HepG2 (cell line): ENCODE data around the gene MAML1. TPM values are rescaled to one million over a fixed set of nuclear protein-coding genes. Genes with fewer than 3 reads are reported as not detected.

Source experiments
- BHLHE40 ChIP-seq: IDR thresholded peaks from 2 replicates; pipeline ENCODE4 v1.6.1; 2011; ENCODE audit warnings: low read length, improper control_type of control experiment
- BORCS8-MEF2B ChIP-seq: sonication (generic); formaldehyde crosslinking; IDR thresholded peaks from 2 replicates; pipeline ENCODE4 v1.8.0; 2022; ENCODE audit warnings: mild to moderate bottlenecking, missing genetic modification reagents
- HMG20A ChIP-seq: IDR thresholded peaks from 2 replicates; pipeline ENCODE4 v1.6.1; 2016; ENCODE audit warnings: borderline replicate concordance
- KDM5A ChIP-seq: fragments of 200-600 bp; sonication (generic); IDR thresholded peaks from 2 replicates; pipeline ENCODE4 v1.7.0; 2018; ENCODE audit warnings: antibody characterized with exemption, mild to moderate bottlenecking, low read length, borderline replicate concordance
- KLF16 ChIP-seq, 2 experiments: sonication (generic) in 1 of 2; formaldehyde crosslinking in 1 of 2; IDR thresholded peaks; 2 replicates each; pipeline versions ENCODE4 v1.6.1 to v1.8.0; 2016 to 2023; ENCODE audit warnings: missing genetic modification reagents in 2 of 2, missing compliant biosample characterization in 1 of 2
- MED8 ChIP-seq: sonication (generic); formaldehyde crosslinking; IDR thresholded peaks from 2 replicates; pipeline ENCODE4 v1.8.1; 2023; ENCODE audit warnings: mild to moderate bottlenecking, missing genetic modification reagents; ENCODE audit not compliant: insufficient replicate concordance
- RARA ChIP-seq: IDR thresholded peaks from 2 replicates; pipeline ENCODE4 v1.6.1; 2016; ENCODE audit warnings: missing genetic modification reagents, missing compliant biosample characterization
- TCF7 ChIP-seq: sonication (generic); IDR thresholded peaks from 2 replicates; pipeline ENCODE4 v1.6.1; 2016; ENCODE audit warnings: antibody characterized with exemption, low read depth
- TGIF2 ChIP-seq: IDR thresholded peaks from 2 replicates; pipeline ENCODE4 v1.6.1; 2016; ENCODE audit warnings: control low read depth, missing compliant biosample characterization
- THAP11 ChIP-seq: IDR thresholded peaks from 2 replicates; pipeline ENCODE4 v1.6.1; 2016; ENCODE audit warnings: missing biosample characterization, missing genetic modification reagents
- YEATS4 ChIP-seq: sonication (generic); formaldehyde crosslinking; IDR thresholded peaks from 2 replicates; pipeline ENCODE4 v1.4.0; 2020; ENCODE audit warnings: missing genetic modification reagents, borderline replicate concordance
- ZNF235 ChIP-seq: sonication (generic); formaldehyde crosslinking; IDR thresholded peaks from 2 replicates; pipeline ENCODE4 v1.8.1; 2023; ENCODE audit warnings: mild to moderate bottlenecking, missing genetic modification reagents, borderline replicate concordance
- ZNF292 ChIP-seq: sonication (generic); formaldehyde crosslinking; IDR thresholded peaks from 2 replicates; pipeline ENCODE4 v1.8.1; 2022; ENCODE audit warnings: mild to moderate bottlenecking, low read depth, missing genetic modification reagents, borderline replicate concordance
- ZNF350 ChIP-seq: sonication (generic); formaldehyde crosslinking; IDR thresholded peaks from 2 replicates; pipeline ENCODE4 v1.4.0; 2020; ENCODE audit warnings: mild to moderate bottlenecking, low read depth, missing genetic modification reagents, borderline replicate concordance
- ZNF547 ChIP-seq: sonication (generic); formaldehyde crosslinking; IDR thresholded peaks from 2 replicates; pipeline ENCODE4 v1.5.1; 2020; ENCODE audit warnings: mild to moderate bottlenecking, missing genetic modification reagents
- ZNF776 ChIP-seq: sonication (generic); formaldehyde crosslinking; IDR thresholded peaks from 2 replicates; pipeline ENCODE4 v1.4.0; 2020; ENCODE audit warnings: mild to moderate bottlenecking, missing genetic modification reagents
- polyA plus RNA-seq, 8 experiments: library from polyadenylated mRNA; depleted of rRNA in 3 of 8; stranded (reverse) in 7 of 8; unstranded in 1 of 8; fragments of >200 nt; fragmentation: Illumina TruSeq in 4 of 8; extraction: Trizol in 4 of 8; gene quantifications; 2 replicates each; pipeline versions ENCODE4 v1.2.1 to v1.2.3, GENCODE V29; 2011 to 2016; ENCODE audit warnings: low read depth in 4 of 8, missing spikeins in 1 of 8, mixed read lengths in 1 of 8; ENCODE audit not compliant: insufficient read depth in 1 of 8
- total RNA-seq, 5 experiments: library from RNA; depleted of rRNA; stranded (reverse); fragments of >200 nt; fragmentation: Illumina TruSeq; extraction: Trizol; gene quantifications; 2 replicates each; pipeline ENCODE4 v1.2.3, GENCODE V29; 2016; ENCODE audit warnings: low read depth in 1 of 5
- TF ChIP-seq, protein P1 (sequence below): sonication (generic); formaldehyde crosslinking; IDR thresholded peaks from 2 replicates; pipeline ENCODE4 v1.8.1; 2023; ENCODE audit warnings: mild to moderate bottlenecking, missing genetic modification reagents, borderline replicate concordance
- TF ChIP-seq, protein P2 (sequence below): sonication (generic); formaldehyde crosslinking; conservative IDR thresholded peaks from 2 replicates; pipeline ENCODE4 v1.4.0; 2020; ENCODE audit warnings: missing genetic modification reagents
- TF ChIP-seq, protein P3 (sequence below): IDR thresholded peaks from 2 replicates; pipeline ENCODE4 v1.6.1; 2016; ENCODE audit warnings: low read depth, missing genetic modification reagents, missing compliant biosample characterization
- TF ChIP-seq, protein P4 (sequence below): sonication (generic); formaldehyde crosslinking; IDR thresholded peaks from 2 replicates; pipeline ENCODE4 v1.4.0; 2020; ENCODE audit warnings: missing genetic modification reagents

The MAML1 gene
- total and polyA plus RNA-seq, 2 of the 13 experiments (the other 11 are each of a cell fraction or from before 2014, with no cell fraction given) = 10.0 to 10.8 TPM

DNA sequence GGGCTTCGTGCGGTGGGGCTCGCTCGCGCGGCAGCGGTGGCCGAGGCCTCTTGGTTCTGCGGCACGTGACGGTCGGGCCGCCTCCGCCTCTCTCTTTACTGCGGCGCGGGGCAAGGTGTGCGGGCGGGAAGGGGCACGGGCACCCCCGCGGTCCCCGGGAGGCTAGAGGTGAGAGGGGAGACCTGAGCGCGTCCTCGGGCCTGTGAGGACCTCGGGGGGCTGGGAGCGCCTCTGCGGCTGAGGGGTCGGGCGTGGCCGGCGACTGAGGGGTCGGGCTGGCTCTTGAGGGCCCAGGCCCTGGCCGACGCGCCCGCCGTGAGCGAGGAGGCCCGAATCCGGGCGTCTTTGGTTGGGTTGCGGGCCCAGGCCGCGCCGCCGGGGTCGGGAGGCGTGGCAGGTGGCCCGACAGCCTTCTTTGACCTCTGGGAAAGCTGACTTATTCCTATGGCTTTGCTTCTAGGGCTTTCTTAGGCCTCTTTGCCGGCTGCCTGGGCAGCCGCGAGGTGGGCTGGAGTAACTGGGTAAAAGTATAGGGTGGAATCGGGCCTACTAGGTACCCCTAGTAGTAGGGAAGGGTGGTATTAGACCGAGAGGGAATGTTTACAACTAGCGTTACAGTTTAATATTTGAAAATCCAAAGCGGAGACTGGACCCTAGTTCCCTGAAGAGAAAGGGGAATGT is 33.5 kb upstream of the MAML1 start, which contains the start of gene CANX (continued):
- TF ChIP-seq ZNF292 (CRISPR knock-in tag) = no peak
- TF ChIP-seq BORCS8-MEF2B (CRISPR knock-in tag) = peak; percentile 79; the same call in 1 of the 2 replicates
- peak; percentile 97 for TF ChIP-seq BHLHE40
- TF ChIP-seq TCF7 = no peak
- peak; percentile 52; the same call in 1 of the 2 replicates for TF ChIP-seq ZNF776 (CRISPR knock-in tag)
- TF ChIP-seq, protein P1, sequence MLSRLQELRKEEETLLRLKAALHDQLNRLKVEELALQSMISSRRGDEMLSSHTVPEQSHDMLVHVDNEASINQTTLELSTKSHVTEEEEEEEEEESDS = no peak; the same call in 1 of the 2 replicates
- TF ChIP-seq ZNF235 (CRISPR knock-in tag) = no peak
- TF ChIP-seq THAP11 (CRISPR knock-in tag) = 0 out of 2 replicates have a peak, but pooled peaks have one; percentile 12
- TF ChIP-seq ZNF547 (CRISPR knock-in tag) = no peak; the same call in 1 of the 2 replicates
- TF ChIP-seq, protein P2, sequence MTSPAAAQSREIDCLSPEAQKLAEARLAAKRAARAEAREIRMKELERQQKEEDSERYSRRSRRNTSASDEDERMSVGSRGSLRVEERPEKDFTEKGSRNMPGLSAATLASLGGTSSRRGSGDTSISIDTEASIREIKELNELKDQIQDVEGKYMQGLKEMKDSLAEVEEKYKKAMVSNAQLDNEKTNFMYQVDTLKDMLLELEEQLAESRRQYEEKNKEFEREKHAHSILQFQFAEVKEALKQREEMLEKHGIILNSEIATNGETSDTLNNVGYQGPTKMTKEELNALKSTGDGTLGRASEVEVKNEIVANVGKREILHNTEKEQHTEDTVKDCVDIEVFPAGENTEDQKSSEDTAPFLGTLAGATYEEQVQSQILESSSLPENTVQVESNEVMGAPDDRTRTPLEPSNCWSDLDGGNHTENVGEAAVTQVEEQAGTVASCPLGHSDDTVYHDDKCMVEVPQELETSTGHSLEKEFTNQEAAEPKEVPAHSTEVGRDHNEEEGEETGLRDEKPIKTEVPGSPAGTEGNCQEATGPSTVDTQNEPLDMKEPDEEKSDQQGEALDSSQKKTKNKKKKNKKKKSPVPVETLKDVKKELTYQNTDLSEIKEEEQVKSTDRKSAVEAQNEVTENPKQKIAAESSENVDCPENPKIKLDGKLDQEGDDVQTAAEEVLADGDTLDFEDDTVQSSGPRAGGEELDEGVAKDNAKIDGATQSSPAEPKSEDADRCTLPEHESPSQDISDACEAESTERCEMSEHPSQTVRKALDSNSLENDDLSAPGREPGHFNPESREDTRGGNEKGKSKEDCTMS (CRISPR knock-in tag) = no peak
- TF ChIP-seq, protein P3, sequence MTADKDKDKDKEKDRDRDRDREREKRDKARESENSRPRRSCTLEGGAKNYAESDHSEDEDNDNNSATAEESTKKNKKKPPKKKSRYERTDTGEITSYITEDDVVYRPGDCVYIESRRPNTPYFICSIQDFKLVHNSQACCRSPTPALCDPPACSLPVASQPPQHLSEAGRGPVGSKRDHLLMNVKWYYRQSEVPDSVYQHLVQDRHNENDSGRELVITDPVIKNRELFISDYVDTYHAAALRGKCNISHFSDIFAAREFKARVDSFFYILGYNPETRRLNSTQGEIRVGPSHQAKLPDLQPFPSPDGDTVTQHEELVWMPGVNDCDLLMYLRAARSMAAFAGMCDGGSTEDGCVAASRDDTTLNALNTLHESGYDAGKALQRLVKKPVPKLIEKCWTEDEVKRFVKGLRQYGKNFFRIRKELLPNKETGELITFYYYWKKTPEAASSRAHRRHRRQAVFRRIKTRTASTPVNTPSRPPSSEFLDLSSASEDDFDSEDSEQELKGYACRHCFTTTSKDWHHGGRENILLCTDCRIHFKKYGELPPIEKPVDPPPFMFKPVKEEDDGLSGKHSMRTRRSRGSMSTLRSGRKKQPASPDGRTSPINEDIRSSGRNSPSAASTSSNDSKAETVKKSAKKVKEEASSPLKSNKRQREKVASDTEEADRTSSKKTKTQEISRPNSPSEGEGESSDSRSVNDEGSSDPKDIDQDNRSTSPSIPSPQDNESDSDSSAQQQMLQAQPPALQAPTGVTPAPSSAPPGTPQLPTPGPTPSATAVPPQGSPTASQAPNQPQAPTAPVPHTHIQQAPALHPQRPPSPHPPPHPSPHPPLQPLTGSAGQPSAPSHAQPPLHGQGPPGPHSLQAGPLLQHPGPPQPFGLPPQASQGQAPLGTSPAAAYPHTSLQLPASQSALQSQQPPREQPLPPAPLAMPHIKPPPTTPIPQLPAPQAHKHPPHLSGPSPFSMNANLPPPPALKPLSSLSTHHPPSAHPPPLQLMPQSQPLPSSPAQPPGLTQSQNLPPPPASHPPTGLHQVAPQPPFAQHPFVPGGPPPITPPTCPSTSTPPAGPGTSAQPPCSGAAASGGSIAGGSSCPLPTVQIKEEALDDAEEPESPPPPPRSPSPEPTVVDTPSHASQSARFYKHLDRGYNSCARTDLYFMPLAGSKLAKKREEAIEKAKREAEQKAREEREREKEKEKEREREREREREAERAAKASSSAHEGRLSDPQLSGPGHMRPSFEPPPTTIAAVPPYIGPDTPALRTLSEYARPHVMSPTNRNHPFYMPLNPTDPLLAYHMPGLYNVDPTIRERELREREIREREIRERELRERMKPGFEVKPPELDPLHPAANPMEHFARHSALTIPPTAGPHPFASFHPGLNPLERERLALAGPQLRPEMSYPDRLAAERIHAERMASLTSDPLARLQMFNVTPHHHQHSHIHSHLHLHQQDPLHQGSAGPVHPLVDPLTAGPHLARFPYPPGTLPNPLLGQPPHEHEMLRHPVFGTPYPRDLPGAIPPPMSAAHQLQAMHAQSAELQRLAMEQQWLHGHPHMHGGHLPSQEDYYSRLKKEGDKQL = no peak; the same call in none of the 2 replicates
- TF ChIP-seq, protein P4, sequence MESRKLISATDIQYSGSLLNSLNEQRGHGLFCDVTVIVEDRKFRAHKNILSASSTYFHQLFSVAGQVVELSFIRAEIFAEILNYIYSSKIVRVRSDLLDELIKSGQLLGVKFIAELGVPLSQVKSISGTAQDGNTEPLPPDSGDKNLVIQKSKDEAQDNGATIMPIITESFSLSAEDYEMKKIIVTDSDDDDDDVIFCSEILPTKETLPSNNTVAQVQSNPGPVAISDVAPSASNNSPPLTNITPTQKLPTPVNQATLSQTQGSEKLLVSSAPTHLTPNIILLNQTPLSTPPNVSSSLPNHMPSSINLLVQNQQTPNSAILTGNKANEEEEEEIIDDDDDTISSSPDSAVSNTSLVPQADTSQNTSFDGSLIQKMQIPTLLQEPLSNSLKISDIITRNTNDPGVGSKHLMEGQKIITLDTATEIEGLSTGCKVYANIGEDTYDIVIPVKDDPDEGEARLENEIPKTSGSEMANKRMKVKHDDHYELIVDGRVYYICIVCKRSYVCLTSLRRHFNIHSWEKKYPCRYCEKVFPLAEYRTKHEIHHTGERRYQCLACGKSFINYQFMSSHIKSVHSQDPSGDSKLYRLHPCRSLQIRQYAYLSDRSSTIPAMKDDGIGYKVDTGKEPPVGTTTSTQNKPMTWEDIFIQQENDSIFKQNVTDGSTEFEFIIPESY (CRISPR knock-in tag) = no peak
- no peak for TF ChIP-seq MED8 (CRISPR knock-in tag)
- no peak for TF ChIP-seq TGIF2
- peak; percentile 57 for TF ChIP-seq RARA (CRISPR knock-in tag)
- no peak; the same call in 1 of the 2 replicates for TF ChIP-seq KDM5A
- TF ChIP-seq HMG20A (CRISPR knock-in tag) = no peak
- TF ChIP-seq YEATS4 (CRISPR knock-in tag) = peak; percentile 95
- no peak for TF ChIP-seq ZNF350 (CRISPR knock-in tag)
- TF ChIP-seq KLF16 (CRISPR knock-in tag; IDR thresholded peaks at IDR 0.05) = peak; percentile 58 to 78; a peak in 1 of 4 replicates
